Measurements from ENCODE around the gene TRIM66.
A peak's percentile ranks its signal among the peaks of the same experiment; 100 is the strongest.
"Not testable (repeated sequence)": the region's sequence is repeated elsewhere in the genome, so short reads cannot be mapped to it uniquely, and the experiment has no call there.

The TRIM66 gene

GRCh38 chr11:8692417-8692816, 10.0 kb upstream of the TRIM66 start:
- no peak for DNase-seq (ENCODE audit: low spot score)
- no peak for FAIRE-seq

GRCh38 chr11:8691601-8692000, 9.1 kb upstream of the TRIM66 start:
- FAIRE-seq (no peak), DNase-seq (ENCODE audit: low spot score) (no peak)

GRCh38 chr11:8690374-8691342, 8.2 kb upstream of the TRIM66 start:
- FAIRE-seq (no peak), DNase-seq (ENCODE audit: low spot score) (no peak)

DNA sequence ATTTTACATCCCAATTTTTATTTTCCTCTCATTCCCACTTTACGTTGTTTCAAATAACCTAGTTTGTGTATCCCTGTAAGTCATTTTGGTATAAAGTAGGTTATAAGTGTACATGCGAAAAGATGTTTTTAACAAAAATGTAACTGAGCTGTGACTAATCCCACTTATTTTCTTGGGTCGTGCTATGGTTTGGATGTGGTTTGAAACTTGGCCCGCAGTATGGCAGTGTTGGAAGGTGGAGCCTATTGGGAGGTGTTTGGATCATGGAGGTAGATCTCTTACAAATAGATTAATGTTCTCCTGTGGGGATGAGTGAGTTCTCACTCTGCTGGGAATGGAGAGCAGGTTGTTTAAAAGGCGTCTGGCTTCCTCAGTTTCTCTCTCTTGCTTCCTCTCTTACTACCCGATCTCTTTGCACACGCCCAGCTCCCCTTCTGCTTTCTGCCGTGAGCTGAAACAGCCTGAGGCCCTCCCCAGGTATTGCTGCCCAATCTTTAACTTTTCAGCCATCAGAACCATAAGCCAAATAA, 7.3 kb upstream of the TRIM66 start:
- FAIRE-seq (no peak), DNase-seq (ENCODE audit: low spot score) (no peak)

- FAIRE-seq (no peak), DNase-seq (ENCODE audit: low spot score) (peak; percentile 97)
These were observed 6.2 kb upstream of the TRIM66 start for GRCh38 chr11:8688414-8689362.

DNA sequence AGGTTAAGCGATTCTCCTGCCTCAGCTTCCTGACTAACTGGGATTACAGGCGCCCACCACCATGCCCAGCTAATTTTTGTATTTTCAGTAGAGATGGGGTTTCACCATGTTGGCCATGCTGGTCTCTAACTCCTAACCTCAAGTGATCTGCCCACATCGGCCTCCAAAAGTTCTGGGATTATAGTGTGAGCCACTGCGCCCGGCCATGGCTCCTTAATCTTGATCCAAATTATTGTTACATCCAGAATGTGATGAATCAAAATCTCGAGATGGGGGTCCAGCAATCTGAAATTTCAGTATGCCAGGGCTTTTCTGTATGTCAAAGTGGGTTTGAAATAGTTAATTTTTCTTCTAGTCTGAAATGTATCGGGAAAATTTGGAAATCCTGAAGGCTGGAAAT, 3.9 kb upstream of the TRIM66 start:
- no peak for DNase-seq (ENCODE audit: low spot score)
- no peak for FAIRE-seq

- FAIRE-seq: no peak
- DNase-seq (ENCODE audit: low spot score): no peak
These were observed 3.4 kb upstream of the TRIM66 start for GRCh38 chr11:8685820-8686219.

DNA sequence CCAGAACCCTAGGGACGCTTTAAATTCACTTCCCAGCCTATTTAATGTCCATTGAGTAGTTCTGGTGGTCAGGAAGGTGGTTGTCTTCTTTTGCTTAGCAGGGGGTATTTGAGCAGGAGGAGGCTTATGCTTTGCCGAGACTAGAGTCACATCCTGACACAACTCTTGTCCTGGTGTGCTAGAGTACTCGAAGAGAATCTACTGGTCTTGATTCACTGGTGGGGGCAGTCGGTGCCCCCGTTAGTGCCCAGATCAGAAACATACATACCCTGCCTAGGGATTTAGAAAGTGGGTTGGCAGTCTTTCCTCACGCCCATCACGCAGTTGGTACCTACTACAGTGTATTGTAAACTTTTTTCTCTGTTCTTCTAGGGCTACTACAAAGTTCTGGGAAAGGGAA, 2.8 kb upstream of the TRIM66 start:
- DNase-seq (ENCODE audit: low spot score): no peak
- FAIRE-seq: no peak

- no peak for FAIRE-seq
- DNase-seq (ENCODE audit: low spot score): no peak
These were observed 2.3 kb upstream of the TRIM66 start for GRCh38 chr11:8684600-8685290.

- DNase-seq (ENCODE audit: low spot score): no peak
- no peak for FAIRE-seq
These were observed 796 bp upstream of the TRIM66 start for GRCh38 chr11:8683115-8683807.

DNA sequence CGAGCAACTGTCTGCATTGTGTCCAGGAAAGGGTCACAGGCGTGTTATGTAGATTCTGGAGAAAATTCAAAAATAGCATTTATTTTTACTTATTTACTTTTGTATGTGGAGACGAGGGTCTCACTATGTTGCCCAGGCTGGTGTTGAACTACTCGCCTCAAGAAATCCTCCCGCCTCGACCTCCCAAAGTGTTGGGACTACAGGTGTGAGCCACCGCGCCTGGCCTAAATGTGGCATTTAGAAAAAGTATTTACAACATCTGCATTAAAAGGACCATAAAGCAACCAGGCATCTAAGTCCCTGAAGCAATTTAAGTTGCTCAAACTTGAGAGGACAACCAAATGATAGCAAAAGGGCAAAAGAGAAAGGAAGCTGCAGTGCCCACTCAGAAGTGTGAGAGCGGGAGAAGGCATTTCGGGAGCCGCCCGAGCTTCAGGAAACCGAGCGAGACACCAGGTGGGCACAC, 595 bp downstream of the TRIM66 start:
- DNase-seq (ENCODE audit: low spot score) (no peak), FAIRE-seq (no peak)

DNA sequence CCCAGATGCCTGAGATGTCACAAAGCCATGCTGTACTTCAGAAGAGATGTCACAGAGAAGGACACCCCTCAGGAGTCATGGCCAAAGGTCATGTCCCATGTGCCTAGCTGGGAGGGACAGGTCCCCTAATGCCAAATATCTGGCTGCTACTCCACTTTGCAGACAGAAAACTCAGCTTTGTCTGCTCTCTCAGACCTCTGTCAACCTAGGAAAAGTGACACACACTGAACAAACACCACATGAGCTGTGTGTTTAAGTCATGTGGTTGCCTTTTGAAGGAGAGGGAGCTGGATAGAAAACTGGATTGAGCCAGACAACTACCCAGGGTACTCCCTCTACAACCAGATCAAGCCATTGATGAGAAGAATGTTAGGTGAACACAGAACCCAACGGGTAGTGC, 3.5 kb downstream of the TRIM66 start:
- DNase-seq (ENCODE audit: low spot score): no peak
- FAIRE-seq: no peak

- no peak for FAIRE-seq
- no peak for DNase-seq (ENCODE audit: low spot score)
These were observed 6.0 kb downstream of the TRIM66 start for GRCh38 chr11:8676458-8676857.

- no peak for FAIRE-seq
- DNase-seq (ENCODE audit: low spot score): no peak
These were observed 7.6 kb downstream of the TRIM66 start for GRCh38 chr11:8674859-8675258.

- FAIRE-seq: no peak
These were observed 10.1 kb downstream of the TRIM66 start for GRCh38 chr11:8672346-8672745.

GRCh38 chr11:8671651-8672062, 10.8 kb downstream of the TRIM66 start:
- FAIRE-seq (no peak), DNase-seq (ENCODE audit: low spot score) (no peak)

More at GRCh38 chr11:8672346-8672745, 10.1 kb downstream of the TRIM66 start:
- DNase-seq (ENCODE audit: low spot score): no peak

DNA sequence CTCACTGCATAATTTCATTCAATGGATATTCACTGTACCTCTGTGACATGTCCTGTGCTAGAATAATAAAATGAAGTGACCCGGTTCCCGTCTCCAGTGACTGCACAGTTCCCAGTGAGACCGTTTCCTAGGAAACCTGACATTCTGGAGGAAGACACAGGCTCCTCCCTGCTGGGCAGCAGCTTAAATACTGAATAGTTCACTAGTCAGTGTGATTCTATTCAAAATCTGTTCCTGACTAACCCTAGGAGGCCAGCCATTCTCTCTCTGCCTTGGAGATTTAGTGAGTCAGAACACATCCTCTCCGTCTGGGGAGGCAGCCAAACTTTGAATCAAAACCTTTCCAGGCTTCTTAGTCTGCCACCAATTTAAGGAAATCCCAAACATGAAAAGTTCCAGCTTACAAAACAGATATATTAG, 11.3 kb downstream of the TRIM66 start:
- DNase-seq (ENCODE audit: low spot score) (no peak), FAIRE-seq (no peak)

- not testable (repeated sequence) for DNase-seq (ENCODE audit: low spot score); FAIRE-seq
These were observed 12.4 kb downstream of the TRIM66 start for GRCh38 chr11:8670081-8670480.

GRCh38 chr11:8665222-8665621, 17.2 kb downstream of the TRIM66 start:
- FAIRE-seq: no peak
- no peak for DNase-seq (ENCODE audit: low spot score)

All from urothelium cell line (cell line).